ENCODE measurements around the gene NEIL1.
"Not testable (repeated sequence)": the region's sequence is repeated elsewhere in the genome, so short reads cannot be mapped to it uniquely, and the experiment has no call there.

NEIL1 gene, protein sequence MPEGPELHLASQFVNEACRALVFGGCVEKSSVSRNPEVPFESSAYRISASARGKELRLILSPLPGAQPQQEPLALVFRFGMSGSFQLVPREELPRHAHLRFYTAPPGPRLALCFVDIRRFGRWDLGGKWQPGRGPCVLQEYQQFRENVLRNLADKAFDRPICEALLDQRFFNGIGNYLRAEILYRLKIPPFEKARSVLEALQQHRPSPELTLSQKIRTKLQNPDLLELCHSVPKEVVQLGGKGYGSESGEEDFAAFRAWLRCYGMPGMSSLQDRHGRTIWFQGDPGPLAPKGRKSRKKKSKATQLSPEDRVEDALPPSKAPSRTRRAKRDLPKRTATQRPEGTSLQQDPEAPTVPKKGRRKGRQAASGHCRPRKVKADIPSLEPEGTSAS

DNA sequence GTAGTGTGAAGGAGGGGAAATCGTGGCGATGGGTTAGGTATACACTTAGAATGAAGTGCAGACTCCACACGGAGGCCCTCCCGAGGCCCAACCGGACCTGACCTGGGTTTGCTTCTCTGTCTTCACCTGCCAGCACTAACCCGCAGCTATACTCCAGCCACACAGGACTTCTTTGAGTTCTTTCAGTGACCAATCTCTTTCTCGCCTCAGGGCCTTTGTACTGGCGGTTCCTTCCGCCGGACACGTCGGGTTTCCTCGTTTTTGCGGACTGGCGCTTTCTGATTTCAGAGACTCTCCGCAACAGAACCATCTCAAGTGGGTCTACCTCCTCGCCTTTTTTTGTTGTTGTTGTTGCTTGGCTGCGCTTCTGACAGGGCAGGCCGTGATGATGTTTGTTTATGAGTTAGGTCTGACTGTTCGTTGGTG is at the start of gene NEIL1:
Gene NEIL1 (plus strand): TSS at position 244 of the 426 bp plus-strand sequence. CDS start 1,867 bp downstream, outside the sequence.
- DNase-seq: no peak

DNA sequence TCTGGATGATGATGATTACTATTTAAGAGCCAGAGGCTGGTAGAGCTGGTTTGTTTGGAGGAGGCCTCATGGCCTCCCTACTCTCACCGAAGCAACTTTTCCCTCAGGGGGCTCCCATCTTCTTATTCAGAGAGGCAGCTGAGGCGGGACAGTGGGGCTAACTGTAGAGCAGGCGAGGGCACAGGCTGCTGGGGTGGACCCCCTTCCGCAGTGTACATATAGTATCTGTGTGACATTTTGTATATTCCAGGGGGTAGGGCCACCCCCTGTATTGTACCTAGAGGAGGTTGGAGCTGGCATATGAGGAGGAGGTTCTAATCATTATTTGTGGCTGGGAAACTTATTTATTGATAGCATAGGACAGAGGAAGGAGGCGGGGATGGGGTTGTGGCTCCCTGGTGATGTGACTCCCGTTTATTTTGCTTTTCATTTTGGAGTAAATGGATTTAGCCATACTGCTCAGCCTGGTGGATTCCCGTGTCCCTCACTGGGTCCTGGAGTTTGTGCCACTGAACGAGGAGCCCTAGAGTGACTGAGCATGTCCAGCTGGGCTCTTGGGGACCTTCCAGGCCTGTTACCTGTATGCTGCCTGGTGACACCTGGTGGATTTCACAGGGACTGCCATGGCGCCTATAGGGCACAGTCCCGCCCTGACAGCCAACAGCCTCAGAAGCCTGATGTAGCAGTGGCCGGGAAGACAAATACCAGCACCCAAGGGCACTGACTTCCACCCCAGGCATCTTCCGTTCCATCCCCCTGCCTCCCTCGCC is 48.1 kb upstream of the NEIL1 start:
- DNase-seq: not testable (repeated sequence)

DNA sequence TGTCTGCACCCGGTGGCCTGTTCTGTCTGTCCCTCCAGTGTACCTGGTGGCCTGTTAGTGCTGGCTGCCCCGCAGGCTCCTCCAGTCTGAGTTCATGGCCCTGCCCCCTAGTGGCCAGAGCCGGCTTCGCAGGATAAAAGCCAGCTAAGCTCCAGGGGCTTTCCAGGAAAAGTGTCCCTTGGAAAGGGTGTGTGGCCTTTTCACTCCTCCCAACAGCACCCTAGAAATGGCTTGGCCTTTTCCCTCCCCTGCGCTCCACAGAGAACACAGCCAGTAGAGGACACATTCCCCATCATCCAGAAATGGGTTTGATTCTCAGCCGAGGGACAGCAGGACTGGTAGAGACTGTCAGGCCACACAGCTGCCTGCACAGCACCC is 47.5 kb upstream of the NEIL1 start:
- DNase-seq: not testable (repeated sequence)

DNA sequence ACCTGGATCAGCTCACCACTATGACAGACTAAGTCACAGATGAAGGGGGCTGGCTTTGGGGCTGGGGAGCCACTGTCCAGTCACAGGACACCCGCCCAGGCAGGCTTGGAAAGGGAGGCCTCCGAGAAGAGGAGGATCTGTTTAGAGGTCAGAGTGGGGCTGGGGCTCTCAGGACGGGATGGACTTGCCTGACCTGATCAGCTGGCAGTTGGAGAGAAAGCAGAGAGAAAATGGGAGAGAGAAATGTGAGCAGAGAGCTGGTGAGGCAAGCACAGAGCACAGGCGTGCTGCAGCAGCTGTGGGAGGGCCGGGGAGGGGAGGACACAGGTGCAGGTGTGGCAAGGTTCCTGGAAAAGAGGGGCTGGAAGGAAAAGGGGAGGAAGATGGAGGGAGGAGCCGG is 46.8 kb upstream of the NEIL1 start:
- not testable (repeated sequence) for DNase-seq

DNA sequence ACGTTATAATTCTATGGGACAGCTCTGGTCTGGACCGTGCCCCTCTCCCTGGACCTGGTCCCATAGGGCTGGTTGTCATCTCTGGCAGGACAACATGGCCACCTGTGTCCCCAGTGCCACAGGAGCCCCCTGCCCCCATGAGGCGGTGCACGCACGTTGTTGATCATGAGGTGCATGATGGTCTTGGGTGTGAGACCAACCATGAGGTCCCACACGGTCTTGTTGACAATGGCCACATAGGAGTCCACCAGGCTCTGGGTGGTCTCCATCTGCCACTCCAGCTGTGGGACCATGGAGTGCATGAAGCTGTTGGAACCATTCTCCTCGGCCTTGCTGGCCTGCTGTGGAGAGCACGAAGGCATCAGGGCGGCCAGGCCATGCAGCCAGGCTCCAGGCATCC is 44.5 kb upstream of the NEIL1 start:
- no peak for DNase-seq

DNA sequence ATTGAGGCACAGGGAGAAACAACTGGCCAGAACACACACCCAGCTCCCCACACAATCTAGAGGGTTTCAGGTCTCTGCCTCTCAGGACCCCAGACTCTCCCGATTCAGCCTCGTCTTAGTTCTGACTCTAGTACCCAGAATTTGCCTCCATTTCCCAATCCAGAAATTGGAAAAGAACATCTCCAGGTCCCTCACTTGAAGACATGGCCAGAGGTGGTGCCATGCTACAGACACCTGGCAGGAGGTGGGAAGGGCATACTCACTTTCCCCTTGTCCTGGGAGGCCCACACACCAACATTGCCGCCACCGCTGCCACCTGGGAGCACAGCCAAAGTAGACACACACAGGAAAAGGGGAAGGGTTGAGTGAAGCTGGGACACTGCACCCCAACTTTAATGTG is 44.1 kb upstream of the NEIL1 start:
- not testable (repeated sequence) for DNase-seq

DNA sequence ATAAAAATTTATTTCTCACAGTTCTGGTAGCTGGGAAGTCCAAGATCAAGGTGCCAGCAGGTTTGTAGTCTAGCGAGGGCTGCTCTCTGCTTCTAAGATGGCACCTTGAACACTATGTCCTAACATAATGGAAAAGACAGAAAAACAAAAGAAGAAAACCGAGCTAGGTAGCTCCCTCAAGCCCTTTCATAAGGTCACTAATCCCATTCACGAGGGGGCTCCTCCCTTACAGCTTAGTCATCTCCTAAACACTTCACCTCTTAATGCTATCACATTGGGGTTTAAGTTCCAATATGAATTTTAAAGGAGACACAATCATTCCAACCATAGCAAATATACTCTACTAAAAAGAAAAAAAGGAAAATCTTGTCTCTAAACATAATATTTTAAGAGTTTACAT is 40.7 kb upstream of the NEIL1 start:
- no peak for DNase-seq

DNA sequence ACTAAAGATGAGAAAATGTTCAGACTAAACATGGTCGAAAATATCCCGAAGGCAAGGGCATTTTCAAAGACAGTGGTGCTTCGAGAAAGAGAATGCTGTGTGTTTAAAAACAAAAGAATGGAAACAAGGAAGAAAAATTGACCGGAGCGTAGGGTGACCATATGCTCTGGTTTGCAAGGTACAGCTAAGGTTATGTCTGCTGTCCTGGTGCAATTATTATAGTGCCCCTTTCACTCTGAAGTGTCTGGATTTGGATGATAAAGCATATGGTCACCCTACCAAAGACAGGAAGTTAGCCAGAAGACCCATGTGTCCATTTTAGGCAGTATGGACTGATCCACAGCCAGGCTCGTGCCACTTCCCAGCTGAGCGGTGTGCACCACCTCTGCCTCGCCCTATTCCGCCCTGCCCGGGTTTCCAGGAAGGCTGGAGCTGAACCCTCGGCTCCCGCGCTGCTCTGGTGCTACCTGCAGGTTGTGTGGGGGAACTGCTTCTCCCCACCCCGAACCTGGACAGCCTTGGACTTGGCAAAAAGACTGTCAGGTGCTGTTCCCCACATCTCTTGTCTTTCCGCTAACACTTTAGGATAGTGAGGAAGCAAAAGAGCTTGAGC is 39.0 kb upstream of the NEIL1 start:
- no peak for DNase-seq

DNA sequence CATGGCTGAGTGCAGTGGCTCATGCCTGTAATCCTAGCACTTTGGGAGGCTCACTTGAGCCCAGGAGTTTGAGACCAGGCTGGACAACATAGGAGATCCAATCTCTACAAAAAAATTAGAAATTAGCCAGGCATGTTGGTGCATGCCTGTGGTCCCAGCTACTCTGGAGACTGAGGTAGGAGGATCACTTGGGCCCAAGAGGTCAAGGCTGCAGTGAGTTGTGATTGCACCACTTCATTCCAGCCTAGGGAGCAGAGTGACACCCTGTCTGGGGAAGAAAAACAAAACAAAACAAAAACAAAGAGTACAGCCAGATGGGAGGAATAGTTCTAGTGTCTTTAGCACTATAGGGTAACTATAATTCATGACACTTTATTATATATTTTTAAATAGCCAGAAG is 37.1 kb upstream of the NEIL1 start:
- no peak for DNase-seq

DNA sequence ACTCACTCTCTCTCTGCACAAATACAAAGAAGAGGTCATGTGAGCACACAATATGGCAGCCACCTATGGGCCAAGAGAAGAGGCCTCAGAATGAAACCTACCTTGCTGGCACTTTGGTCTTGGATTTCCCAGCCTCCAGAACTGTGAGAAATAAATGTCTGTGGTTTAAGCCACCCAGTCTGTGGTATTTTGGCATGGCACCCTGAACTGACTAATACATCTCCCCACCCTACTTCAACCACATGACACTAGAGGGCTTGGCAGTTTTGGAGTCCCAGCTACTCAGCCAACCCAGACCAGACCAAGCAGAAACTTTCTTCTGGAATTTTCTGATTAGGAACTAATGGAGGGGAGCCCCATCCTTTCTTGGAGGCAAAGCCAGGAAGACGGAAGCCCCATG is 34.3 kb upstream of the NEIL1 start:
- DNase-seq: not testable (repeated sequence)

DNA sequence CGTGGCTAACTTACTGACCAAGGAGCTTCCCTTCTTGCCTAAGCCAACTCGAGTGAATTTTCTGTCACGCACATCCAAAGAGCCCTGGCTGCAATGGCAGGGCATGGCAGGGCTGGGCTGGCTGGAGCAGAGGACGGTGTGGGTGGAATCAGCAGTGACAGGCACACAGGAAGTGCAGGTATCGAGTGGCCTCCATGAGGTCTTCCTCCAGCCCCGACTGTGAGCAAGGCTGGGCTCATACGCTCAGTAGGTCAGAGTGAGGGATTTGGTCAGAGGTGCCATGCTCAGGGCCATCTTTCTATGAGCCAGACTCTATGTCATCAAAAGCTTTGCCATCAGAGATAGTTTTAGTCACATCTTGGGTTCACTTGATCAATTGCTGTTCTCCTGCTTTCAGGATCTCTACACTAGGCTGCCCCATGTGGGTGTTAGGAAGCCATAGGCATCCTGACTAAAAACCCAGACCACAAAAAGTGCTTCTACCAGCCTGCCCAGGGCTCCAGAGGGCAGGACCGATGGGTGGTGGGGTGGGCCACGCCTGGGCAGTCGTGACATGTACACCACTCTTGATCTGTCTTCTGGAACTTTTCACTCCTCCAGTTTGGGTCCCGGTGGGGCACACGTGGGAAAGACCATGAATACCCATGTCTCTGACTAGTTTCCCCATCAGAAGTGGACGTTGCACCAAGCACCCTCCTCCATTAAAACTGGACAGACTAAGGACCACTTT is 33.6 kb upstream of the NEIL1 start:
- no peak for DNase-seq

DNA sequence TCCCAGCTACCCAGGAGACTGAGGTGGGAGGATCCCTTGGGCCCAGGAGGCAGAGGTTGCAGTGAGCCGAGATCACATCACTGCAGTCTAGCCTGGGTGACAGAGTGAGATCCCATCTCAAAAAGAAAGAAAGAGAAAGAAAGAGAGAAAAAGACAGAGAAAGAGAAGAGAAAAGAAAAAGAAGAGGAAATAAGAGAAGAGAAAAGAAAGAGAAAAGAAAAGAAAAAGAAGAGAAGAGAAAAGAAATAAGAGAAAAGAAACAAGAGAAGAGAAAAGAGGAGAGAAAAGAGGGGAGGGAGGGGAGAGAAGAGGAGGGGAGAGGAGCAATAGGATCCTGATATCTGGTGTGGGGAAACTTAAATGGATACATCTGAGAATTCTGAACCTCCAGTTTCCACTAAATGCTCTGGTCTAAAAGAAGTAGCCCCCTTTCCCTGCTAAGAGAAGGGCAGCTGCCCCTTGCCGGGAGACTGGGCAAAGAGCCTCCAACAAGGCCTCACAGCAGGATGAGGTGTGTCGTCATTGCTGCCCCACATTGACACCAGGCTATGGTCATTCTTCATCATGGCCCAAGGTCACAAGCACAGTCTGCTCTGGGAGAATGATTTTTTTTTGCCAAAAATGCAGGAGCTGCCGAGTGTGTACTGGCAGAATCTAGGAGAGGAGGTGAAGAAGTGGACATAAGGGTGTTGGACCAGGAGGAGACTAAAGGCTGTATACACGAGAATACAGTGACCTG is 32.1 kb upstream of the NEIL1 start:
- DNase-seq: no peak

DNA sequence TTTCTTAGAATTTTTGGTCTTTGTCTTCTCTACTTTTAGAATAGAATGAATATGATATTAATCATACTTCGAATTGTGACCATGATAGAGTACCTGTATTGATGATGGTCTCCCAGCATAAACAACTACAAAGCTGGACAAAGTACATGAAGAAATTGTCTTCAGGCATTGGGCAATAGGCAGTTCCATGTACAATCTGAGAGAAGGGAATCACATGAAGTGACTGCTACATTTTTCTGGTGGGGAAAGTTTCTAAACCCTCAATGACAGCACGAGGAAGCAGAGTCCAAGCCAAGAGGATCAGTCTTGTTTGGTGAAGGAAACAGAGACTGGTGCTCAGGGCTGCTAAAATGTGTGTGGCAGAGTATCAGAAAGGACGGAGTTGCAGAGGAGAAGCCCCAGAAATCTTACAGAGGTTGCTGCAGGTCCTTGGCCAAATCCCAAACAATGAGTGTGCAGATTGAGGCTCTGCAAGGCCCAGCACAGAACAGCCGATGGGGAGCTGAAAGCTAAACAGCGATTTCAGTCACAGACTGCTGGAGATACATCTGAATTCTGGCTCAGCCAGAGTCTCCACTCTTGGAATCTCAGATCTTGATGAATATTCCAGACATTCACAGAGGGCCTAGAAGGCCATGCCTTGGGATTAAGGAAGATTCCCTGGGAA is 27.5 kb upstream of the NEIL1 start:
- DNase-seq: not testable (repeated sequence)

DNA sequence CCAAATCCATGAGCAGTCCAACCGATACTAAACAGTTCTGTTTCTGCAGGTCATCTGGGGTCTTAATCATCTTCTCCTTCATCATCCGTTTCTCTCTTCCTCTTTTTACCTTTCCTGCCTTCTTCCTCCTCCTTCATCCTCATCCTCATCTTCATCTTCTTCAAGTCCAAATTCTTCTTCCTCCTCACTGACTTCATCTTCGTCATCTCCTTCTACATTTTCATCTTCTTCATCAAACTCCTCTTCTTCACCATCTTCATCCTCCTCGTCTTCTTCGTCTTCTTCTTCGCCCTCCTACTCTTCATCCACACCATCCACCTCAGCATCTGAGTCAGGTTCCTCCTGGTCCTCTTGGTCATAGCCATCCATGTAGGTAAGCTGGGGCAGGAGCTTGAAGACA is 25.1 kb upstream of the NEIL1 start:
- DNase-seq: no peak

DNA sequence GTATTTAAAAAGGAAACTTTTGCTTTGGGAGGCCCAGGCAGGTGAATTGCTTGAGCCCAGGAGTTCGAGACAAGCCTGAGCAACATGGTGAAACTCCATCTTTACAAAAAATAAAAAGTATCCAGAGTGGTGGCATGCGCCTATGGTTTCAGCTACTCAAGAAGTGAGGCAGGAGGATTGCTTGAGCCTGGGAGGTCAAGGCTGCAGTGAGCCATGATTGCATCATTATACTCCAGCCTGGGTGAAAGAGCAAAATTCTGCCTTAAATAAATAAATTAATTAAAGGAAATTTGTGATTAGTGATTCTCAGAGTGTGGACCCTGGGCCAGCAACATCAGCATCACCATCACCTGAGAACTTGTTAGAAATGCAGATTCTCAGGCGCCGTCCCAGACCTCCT is 20.9 kb upstream of the NEIL1 start:
- no peak for DNase-seq

DNA sequence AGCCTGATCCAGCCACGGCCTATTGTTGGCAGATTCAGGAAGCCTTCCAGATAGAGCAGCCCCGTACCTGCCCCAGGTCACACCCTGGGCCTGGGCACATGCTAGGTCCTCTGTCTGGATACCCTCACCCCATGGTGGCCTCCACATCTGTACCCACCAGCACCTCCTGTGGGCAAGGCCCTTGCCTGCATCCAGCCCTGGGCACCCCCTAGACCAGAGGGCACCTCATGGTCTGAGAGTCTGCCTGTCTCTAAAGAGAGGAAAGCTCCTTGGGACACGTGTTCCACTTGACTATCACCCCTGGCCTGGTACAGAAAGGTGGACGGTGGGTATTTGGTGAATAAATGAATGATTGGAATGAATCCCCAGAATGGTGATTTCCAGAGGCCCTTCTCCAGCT is 19.8 kb upstream of the NEIL1 start:
- no peak for DNase-seq

DNA sequence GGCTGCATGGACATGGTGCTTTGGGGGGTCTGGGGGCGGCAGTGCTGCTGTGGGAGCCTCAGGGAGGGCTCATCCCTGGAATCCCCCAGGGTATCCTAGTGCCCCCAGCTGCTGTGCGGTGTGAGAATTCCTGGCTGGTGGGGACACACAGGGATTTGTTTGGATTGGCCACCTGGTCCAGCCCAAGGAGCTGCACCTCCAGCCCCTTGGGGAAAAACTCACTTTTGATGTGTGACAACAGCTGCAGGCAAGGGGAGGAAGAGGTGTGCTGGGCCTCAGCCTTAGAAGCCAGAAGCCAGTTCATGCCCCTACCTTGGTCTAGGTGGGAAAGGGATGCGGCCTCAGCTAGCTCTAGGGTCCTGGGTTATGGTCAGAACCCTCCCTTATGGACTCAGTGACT is 19.3 kb upstream of the NEIL1 start:
- DNase-seq: no peak

DNA sequence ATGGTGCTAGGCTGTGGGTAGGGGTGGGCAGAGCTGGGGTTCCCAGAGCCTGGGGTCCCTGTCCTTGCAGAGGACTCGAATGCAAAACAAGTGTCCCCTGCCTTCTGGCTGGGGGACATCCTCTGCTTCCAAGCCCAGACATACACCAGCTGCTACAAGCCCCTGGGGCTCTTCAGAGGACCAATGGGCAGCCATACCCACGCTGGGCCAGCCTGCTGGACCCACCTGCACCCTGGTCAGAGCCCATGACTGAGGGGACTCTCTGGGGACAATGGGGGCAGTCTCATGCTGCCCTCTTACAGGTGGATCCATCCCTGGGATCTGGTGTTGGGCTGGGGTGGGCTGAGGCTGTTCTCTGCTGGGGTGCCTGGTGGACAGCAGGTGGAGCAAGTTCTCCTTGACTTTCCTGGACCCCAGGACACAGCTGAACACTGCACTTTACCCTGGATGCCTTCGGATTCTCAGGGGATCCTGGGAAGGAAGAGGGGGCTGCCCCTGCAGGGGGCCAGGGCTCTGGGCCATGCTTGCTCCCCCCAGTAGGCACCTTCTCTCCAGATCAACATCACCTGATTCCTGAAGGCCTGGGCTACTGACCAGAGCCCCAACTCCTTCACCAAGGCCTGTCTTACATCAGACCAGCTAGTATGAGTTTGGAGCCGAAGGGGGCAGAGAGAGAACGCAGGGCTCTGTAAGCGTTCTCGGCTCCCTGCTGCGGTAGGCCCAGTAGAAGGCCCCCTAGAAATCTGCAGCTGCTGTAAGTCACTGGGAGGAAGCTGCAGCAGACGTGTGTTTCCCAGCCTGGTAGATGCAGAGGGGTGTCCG is 18.1 kb upstream of the NEIL1 start:
- DNase-seq: no peak

DNA sequence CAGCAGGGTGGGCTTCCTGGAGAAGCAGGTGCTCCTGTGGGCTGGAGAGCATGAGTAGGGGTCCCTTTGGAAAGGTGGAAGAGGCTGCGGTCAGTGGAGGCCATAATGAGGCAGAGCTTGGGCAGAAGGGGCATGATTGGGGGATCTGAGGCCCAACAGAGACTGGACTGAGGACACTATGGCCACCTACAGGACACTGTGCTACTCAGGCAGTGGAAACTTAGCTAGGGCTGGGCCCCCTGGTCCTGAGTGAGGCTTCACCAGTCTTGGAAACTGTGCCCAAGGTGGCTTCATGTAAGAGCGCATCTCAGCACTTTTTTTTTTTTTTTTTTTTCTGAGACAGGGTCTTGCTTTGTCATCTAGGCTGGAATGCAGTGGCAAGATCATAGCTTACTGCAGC is 17.3 kb upstream of the NEIL1 start:
- no peak for DNase-seq

DNA sequence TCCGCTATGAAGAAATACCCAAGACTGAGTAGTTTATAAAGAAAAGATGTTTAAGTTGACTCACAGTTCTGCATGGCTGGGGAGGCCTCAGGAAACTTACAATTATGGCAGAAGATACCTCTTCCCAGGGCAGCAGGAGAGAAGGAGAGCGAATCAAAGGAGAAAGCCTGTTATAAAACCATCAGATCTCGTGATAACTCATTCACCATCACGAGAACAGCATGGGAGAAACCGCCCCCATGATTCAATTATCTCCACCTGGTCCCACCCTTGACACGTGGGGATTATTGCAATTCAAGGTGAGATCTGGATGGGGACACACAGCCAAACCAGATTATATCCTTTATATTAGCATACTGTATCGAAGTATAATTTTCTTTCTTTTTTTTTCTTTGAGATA is 14.7 kb upstream of the NEIL1 start:
- DNase-seq: not testable (repeated sequence)

Measured in GOT3 (cell line).